ENCODE results near the gene SPN.
"Not testable (repeated sequence)": the region's sequence is repeated elsewhere in the genome, so short reads cannot be mapped to it uniquely, and the experiment has no call there.

Gene SPN, protein sequence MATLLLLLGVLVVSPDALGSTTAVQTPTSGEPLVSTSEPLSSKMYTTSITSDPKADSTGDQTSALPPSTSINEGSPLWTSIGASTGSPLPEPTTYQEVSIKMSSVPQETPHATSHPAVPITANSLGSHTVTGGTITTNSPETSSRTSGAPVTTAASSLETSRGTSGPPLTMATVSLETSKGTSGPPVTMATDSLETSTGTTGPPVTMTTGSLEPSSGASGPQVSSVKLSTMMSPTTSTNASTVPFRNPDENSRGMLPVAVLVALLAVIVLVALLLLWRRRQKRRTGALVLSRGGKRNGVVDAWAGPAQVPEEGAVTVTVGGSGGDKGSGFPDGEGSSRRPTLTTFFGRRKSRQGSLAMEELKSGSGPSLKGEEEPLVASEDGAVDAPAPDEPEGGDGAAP

DNA sequence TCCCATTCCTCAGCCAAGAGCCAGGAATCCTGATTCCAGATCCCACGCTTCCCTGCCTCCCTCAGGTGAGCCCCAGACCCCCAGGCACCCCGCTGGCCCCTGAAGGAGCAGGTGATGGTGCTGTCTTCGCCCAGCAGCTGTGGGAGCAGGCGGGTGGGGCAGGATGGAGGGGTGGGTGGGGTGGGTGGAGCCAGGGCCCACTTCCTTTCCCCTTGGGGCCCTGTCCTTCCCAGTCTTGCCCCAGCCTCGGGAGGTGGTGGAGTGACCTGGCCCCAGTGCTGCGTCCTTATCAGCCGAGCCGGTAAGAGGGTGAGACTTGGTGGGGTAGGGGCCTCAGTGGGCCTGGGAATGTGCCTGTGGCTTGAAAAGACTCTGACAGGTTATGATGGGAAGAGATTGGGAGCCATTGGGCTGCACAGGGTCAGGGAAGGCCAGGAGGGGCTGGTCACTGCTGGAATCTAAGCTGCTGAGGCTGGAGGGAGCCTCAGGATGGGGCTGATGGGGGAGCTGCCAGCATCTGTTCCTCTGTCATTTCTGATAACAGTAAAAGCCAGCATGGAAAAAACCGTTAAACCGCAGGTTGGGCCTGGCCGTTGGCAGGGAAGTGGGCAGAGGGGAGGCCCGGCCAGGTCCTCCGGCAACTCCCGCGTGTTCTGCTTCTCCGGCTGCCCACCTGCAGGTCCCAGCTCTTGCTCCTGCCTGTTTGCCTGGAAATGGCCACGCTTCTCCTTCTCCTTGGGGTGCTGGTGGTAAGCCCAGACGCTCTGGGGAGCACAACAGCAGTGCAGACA is at the start of gene SPN:
SPN (plus strand) TSS at position 232 of the 791 bp plus-strand sequence; CDS start at position 714, 482 bp downstream.
- DNase-seq (ENCODE audit: low spot score) = no peak

DNA sequence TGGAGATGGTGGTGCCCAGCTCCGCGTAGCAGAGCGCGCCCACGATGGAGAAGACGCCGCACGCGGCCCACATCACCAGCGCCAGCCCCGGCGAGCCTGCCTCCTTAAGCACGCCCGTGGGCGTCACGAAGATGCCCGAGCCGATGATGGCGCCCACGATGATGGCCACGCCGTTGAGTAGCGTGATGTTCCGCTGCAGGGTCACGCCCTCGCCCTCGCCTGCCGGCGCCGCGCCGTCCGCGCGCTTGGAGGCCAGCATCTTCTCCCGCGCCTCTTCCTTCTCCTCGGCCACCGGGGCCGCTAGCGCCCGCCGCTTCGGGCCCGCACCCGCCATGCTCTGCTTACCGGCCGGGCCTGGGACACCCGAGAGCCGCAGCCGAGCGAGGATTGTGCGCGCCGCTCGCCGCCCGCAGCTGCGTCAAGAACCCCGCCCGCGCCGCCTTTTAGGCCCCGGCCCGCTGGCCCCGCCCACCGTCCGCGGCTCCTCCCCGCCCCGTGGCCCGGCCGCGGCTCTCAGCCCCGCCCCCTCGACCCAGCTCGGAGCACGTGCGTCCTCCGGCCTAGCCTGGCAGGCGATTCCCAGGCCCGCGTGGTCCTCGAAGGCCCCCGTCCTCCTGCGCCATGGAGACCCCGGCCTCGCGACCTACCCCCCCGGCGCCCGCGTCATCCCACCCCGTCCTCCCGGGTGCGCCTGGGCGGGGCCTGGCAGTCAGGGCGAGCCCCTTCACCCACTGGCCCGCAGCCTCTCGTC is 49.6 kb upstream of the SPN start:
- peak; percentile 88 for DNase-seq (ENCODE audit: low spot score)

DNA sequence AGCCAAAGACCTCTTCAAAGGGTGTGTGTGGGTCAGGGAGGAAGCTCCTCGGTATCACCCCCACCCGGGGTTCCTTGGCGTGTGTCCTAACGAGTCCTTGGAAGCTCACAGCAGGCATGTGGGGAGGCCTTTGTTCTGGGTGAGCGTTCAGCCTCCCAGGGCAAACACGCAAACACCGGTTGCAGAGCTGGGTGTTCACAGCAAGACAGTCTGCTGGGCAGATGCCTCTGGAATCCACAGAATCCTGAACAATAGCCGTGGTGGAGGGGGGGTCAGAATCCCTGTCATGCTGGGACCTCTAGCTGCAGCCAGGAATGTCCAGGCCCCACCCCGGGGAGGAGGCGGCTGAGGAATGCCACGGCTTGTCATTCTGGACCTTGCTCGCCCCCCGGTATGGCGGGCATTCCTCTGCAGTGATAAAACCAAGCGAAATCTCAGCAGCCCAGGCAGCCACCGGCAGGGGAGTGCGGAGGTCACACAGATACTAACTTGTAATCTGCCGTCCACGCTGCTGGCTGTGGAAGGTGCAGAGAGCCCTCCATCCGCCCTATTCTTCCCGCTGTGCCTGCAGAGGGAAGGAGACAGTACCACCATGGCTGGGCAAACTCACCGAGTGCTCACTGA is 48.2 kb upstream of the SPN start:
- DNase-seq (ENCODE audit: low spot score) = not testable (repeated sequence)

DNA sequence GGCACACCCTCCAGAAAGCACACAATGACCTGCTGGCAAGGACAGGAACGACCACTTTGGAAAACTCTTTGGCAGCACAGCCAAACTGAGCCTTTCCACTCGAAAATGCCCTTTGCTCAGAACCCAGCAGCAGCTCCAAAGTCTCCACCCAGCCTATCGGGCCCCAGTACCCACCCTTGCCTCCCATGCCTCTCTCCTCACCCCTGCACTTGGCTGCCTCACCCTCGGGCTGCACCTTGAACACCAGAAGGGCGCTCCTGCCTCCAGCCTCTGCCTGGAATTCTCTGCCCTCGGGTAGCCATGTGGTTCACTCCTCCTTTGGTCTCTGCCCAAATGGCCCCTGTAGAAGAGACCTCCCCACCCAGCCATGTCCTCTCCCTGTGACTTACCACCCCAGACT is 46.9 kb upstream of the SPN start:
- DNase-seq (ENCODE audit: low spot score) = not testable (repeated sequence)

DNA sequence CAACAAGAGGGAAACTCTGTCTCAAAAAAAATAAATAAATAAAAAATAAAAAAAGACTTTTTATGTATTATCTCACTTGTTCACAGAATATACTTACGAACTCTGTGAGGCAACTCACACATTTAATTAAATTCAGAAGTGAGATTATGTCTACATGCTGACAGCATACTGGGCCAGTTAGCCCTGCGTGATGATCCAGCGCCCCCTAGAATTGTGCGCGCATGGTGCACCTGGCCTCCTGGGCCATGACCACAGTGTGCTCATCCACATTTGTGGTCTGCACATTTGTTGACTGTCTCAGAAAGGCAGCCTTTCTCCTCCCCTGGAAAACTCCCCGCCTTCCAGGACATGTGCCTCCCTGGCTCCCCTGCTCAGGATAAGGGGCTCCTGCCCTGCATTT is 42.5 kb upstream of the SPN start:
- DNase-seq (ENCODE audit: low spot score) = peak; percentile 56

DNA sequence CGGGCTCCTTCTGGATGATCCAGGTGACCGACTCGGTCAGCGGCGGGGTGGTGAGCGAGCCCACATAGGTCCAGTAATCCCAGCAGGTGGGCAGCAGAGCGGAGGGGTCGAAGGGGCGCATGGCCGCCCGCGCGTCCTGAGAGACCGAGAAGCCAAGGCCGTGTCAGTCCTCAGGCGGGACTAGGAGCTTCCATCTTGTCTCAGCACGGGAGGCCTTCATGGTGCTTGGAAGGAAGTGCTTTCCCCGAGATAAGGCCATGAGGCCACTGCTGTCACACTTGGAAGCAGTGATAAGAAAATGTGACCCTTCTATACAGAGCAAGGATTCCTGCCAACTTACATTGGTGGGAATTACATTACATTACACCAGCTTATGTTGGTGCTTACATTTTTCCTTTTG is 40.3 kb upstream of the SPN start:
- not testable (repeated sequence) for DNase-seq (ENCODE audit: low spot score)

DNA sequence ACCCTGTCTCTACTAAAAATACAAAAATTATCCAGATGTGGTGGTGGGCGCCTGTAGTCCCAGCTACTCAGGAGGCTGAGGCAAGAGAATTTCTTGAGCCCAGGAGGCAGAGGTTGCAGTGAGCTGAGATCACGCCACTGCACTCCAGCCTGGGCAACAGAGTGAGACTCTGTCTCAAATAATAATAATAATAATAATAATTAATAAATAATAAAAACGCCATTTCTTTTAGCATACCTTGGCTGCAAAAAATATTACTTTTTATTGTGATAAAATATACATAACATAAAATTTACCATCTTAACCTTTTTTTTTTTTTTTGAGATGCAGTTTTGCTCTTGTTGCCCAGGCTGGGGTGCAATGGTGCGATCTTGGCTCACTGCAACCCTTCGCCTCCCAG is 39.8 kb upstream of the SPN start:
- not testable (repeated sequence) for DNase-seq (ENCODE audit: low spot score)

DNA sequence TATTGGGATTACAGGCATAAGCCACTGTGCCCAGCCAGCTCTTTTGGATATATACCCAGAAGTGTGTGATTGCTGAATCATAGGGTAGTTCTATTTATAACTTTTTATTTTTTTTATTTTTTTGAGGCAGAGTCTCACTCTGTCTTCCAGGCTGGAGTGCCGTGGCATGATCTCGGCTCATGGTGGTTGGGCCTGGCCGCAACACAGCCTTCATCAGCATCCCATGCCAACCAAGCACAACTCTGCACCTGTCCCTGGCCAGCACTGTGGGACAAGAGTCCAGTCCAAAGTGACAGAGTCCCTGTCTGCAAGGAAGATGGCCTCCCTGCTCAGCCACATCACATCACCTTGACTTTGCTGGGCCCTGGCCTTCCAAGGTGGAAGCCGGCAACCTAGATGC is 37.9 kb upstream of the SPN start:
- DNase-seq (ENCODE audit: low spot score) = not testable (repeated sequence)

DNA sequence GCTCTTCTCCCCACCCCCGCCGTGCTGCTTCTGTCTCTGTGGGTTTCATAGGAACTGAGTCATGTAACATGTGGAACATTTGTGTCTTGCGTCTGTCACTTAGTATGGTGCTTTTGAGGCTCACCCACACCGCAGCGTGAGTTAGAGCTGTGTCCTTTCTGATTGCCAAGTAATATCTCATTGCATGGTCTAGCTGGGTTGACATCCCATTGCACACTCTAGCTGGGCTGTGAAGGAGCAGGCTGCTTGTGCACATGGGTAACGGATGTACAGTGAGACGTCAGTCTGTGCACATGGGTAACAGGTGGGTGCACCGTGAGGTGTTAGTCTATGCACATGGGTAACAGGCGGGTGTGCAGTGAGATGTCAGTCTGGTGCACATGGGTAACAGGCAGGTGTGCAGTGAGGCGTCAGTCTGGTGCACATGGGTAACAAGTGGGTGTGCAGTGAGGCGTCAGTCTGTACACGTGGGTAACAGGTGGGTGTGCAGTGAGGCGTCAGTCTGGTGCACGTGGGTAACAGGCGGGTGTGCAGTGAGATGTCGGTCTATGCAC is 36.2 kb upstream of the SPN start:
- DNase-seq (ENCODE audit: low spot score) = peak; percentile 71

DNA sequence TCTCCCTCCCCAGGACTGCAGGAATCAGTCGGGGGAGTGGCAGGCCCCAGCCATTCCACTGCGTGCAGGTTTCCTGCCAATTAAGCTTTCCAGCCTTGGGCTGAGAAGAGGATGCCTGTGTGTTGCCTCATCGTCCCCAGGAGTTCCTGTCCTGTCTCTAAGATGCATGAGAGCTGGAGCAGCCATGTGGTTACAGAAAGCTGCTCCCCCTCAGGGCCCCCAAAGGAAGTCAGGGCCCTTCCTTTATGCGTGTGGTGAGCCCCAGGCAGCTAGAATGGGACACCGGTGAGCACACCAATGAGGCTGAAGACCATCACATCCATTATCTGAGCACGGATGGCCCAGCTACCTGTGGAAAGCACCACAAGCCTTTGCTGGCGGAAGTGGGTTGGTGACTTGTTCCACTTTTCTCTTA is 35.4 kb upstream of the SPN start:
- DNase-seq (ENCODE audit: low spot score) = not testable (repeated sequence)

DNA sequence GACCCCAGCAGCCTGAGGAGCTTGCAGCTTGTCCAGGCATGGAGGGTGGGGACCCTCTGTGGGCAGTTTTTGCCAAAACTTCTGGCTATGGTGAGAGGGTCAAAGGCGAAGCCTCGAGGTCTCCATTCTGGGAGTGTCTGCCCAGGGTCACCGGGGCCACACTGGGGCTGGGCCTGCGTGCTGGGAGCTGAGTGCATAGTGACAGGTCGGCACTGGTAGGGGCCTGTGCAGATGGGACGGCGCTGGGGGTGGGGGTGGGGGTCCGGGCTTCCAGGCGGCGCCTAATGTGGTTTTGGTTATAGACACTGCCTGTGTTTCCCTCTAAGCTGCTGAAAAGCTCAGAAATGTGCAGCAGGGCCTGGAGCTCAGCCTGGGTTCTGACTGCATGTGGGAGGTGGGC is 34.3 kb upstream of the SPN start:
- DNase-seq (ENCODE audit: low spot score) = not testable (repeated sequence)

DNA sequence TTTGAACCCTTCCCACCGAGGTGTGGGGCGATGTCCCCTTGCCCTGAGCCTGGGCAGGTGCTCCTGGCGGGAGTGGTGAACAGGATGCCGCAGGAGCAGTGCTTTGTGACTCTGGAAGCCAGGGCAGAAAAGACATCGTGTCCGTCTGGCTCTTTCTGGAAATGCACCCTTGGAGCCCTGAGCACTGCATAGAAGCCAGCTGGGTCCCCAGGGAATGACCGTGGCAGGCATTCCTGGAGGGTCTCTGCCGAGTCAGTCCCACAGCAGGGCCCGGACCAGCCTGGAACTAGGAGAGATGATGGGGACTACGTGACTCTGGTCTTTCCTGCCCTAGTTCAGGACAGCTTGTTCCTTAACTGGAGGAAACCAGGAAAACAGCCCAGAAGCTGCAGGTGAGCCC is 33.7 kb upstream of the SPN start:
- DNase-seq (ENCODE audit: low spot score) = not testable (repeated sequence)

DNA sequence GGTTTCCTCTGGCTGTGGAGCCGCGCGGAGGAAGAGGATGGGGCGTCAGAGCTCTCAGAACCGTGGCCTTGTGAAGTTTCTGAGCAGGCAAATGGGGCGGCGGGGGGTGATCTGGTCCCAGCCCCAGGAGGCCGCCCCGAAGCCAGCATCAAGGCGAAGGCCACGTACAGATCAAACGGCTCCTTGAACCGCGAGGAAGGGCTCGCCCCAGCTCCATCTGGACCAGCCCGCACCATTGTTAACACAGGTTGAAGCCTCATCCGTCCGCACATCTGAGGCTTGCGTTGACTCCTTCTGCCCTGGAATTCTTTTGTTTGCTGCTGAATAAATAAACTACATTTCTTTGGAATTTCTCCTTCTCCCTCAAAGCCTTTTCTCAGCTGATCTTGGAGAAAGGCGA is 31.4 kb upstream of the SPN start:
- not testable (repeated sequence) for DNase-seq (ENCODE audit: low spot score)

DNA sequence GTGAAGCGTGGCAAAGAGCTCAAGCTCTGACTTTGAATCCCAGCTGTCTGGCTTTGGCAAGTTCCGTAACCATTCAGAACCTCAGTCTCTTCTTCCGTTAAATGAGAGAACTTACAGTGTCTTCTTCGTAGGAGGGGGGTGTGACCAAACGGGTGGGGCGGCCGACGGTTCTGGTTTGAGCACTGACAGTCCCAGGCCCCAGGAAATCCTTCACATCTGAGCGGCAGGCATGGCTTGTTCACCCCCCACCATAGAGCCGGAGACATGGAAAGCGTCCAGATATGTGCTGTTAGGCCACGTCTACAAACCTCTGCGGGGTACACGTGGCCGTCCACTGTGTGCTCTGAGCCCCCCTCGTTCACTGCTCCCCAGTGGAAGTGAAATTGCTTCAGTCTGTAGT is 27.1 kb upstream of the SPN start:
- not testable (repeated sequence) for DNase-seq (ENCODE audit: low spot score)

DNA sequence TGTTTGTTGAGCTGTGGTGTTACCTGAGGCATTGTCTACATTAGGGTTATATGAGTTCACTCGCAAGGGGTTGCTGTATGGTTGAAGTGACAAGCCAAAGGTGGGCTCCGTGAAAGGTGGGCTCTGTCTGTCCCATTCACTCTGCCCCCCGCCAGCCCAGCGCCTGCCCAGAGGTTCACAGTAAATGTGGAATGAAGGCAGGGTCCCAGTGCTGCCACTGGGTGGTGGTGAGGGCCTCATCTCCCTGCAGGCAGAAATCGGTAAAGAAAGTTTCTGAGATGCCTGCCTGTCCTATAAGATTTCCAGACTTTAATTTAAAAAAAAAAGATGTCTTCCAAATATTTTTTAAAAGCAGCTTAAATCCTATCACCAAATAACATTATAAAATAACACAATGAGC is 26.7 kb upstream of the SPN start:
- not testable (repeated sequence) for DNase-seq (ENCODE audit: low spot score)

DNA sequence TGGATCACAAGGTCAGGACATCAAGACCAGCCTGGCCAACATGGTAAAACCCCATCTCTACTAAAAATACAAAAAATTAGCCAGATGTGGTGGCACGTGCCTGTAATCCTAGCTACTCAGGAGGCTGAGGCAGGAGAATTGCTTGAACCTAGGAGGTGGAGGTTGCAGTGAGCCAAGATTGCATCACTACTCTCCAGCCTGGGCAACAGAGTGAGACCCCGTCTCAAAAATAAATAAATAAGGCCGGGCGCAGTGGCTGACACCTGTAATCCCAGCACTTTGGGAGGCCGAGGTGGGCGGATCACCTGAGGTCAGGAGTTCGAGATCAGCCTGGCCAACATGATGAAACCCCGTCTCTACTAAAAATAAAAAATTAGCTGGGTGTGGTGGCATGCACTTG is 24.3 kb upstream of the SPN start:
- DNase-seq (ENCODE audit: low spot score) = not testable (repeated sequence)

DNA sequence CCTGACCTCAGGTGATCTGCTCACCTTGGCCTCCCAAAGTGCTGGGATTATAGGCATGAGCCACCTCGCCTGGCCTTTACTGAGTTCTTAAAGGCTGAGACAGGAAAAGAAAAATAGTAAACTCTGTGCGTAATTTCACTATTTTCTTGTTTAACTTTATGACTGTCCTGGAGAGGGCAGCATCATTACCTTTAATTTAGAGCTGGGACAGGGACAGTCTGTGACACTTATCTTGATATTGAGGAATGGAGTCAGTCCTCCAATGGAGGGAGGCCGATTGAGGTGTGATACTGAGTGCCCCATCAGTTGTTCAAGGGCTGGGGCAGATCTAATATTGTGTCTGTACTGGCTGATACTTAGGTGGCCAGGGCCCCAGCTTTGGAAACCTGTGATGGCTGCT is 21.5 kb upstream of the SPN start:
- DNase-seq (ENCODE audit: low spot score) = no peak

DNA sequence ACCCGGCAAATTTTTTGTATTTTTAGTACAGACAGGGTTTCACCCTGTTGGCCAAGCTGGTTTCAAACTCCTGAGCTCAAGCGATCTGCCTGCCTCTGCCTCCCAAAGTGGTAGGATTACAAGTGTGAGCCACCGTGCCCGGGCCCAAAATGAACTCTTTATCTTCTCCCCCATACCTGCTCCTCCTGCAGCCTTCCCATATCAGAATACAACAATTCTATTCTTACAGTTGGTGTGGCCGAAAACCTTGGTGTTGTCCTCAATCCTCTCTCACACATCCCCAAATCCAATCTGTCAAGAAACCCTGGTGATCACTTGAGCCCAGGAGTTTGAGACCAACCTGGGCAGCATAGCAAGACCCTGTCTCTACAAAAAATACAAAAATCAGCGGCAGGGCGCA is 19.5 kb upstream of the SPN start:
- DNase-seq (ENCODE audit: low spot score) = no peak

DNA sequence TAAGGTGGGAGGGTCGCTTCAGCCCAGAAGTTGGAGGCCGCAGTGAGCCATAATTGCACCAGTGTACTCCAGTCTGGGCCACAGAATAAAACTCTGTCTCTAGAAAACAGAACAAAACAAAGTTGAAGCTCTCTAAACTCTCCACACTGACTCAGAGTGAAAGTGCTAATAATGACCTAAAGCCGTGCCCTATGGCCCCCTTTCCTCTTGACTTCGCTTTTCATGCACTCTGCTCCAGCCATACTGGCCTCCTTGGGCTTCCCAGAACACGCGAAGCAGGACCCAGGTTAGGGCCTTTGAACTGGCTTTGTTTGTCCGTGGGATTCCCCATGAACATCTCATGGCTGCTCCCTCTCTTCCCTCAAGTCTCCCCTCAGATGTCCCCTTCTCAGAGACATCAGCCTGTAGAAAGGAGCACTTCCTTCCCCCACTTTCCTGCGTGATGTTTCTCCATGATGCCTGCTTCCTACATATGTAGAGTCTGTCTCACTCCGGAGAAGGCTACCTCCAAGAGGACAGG is 18.6 kb upstream of the SPN start:
- no peak for DNase-seq (ENCODE audit: low spot score)

DNA sequence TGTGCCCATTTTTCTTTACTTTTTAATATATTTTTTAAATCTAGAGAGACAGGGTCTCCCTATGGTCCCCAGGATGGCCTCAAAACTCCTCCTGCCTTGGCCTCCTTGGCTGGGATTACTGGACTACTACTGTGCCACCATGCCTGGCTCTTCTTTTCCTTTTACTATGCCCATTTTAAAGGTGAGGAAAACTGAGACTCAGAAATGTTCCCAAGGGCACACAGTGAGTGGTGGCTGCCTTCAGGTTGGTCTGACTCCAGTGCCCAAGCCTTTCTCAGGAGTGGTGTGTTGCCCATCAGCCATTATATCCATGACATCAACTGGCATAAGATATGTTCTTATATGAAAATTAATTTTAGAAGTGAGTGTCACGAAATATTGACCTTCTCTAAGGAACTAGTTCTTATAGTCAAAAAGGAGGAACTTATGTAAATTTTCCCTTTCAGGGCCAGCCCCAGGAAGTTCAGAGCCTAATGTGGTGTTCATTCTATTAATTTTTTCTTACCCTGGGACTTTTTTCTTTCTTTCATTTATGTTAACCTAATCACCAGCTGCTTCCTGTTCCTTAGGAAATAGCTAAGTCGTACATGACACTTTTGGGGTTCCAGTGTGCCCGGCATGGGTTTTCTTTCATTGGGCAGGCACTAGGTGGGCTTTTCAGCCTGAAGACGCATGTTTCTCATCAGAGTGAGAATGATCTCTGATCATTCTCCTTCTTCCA is 17.9 kb upstream of the SPN start:
- no peak for DNase-seq (ENCODE audit: low spot score)

DNA sequence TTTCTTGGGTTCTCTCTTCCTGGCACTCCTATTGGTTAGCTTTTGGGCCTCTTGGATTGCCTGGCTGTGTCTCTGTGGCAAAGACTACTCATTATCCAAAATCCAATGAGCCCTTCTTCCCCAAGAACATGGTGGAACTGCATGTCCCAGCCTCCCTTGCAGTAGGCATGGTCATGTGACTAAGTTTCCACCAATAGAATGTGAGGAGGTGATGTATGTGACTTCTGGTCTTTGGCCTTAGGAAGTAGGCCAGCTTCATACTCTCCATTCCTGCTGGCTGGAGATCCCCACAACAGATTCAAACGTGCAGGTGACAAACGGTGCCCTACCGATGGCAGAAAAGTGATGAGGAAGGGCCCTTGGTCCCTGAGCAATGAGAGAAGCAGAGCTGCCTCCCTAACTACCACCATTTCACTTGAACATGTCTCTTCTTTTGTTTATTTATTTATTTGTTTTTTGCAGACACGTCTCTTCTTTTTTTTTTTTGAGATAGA is 17.3 kb upstream of the SPN start:
- no peak for DNase-seq (ENCODE audit: low spot score)

All from CD4-positive, alpha-beta T cell treated with Interleukin-2 at 100 ng/mL for 4 hours (primary cell).